ENCODE results near the gene EPGN.

GRCh38 chr4:74287791-74288190 is 20.5 kb upstream of the EPGN start:
- no peak for TF ChIP-seq CTCF (IDR thresholded peaks at IDR 0.05)
- TF ChIP-seq EP300 (IDR thresholded peaks at IDR 0.05): no peak
